Left renal pelvis (tissue), 4 donors: ENCODE data around the gene SHANK2. TPM values are rescaled to one million over a fixed set of nuclear protein-coding genes. Genes with fewer than 3 reads are reported as not detected.

Source experiments
- DNase-seq, 4 donors: peaks; one replicate each; pipeline ENCODE4 v3.0.0-alpha.2; 2013; ENCODE audit warnings: low read depth in 4 of 4, low spot score in 3 of 4
- polyA plus RNA-seq, 4 donors: library from polyadenylated mRNA; unstranded; fragments of 120-200 nt; gene quantifications; one replicate each; pipeline ENCODE4 v1.2.1, GENCODE V29; 2013; ENCODE audit not compliant: insufficient read length in 4 of 4

The SHANK2 gene
- polyA plus RNA-seq, 4 donors, result 4.5 to 36.6 (median 27.4) TPM

DNA sequence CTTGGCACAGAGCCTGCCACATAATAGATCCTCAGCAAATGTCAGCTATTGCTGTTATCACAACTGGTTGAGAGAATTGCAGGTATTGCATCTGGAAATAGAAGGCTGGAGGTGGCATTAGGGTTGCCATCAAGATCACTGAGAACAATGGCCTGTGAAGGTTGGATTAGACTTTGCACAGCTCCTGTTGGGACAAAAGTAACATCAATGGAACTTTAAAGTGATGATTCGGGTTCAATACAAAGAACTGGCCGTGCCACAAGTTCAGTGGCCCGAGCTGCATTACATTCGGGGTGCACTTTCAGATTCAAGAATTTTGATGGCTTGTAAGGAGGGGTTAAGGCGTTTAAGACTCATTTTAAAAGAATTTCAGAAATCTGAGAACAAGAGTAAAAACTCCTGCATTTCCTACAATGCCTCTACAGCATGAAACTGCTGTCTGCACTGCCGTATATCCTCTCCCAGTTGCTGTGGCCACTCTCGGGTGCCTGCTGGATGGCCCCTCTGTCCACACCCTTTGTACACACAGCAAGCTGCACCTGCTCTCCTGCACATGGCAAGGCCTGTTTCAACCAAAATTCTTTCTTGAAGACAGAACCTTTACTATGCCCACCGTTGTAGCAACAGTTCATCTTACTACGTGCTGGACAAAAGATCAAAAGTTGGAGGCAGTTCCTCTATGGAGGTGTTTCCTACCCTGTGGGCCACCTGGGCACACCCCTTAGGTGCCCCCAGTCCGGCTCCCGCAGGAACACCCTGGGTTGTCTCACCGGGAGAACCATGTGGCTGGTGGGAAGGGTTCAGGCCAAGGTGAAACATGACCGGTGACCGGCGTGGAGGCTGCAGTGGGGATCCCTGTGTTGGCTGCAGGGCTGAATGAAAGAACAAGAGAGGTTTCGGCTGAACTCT lies 17.5 kb upstream of the SHANK2 start:
- no peak for DNase-seq

DNA sequence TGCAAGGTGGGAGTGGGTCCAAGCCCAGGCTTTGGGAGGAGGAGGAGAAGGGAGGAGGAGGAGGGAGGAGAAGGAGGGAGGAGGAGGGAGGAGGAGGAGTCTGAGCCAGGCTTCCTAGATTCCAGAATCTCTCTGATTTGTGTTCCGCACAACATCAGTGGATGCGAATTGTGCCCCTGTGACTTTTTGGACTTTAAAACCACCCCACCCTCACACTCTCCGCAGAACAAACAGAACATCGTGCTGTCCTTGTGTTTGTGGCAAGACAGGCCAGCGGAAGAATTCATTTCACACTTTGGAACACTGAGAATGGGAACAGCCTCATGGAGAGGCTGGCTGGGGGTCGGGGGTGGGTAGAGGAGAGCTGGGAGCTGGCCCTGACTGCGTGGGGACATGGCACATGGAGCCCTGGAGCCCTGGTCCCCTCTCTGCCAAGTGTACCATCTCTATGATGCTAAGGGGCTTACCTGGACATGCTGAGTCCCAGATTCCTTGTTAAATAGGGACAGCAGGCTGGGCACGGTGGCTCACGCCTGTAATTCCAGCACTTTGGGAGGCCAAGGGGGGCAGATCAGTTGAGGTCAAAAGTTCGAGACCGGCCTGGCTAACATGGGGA lies 16.4 kb upstream of the SHANK2 start:
- no peak for DNase-seq

DNA sequence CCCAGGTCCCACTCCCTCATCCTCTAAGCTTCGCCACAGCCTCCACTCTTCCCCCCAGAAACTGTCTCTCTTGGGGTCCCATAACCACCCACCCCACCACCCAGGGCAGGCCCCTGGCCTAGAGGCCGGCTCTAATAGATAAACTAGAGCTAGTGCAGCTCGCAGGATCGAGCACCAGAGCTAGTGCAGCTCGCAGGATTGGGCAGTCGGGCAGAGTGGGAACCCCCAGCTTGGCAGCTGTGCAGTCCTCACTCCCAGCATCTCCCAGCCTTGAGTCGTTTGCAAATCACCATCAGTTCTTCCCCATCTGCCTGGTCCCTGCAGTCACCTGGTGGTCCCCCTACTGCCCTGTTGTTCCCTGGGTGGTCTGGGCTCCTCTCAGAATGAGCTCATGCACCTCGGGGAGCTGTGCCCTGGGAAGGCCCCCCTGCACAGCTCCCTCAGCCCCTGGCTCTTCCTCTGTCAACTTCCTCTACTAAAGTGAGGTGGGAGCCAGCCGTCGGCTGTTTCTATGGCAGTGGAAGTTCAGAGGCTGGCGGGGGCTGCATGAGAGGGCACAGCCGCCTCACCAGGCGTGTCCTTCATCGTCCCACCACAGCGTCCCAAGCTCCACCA lies 15.5 kb upstream of the SHANK2 start:
- no peak for DNase-seq

DNA sequence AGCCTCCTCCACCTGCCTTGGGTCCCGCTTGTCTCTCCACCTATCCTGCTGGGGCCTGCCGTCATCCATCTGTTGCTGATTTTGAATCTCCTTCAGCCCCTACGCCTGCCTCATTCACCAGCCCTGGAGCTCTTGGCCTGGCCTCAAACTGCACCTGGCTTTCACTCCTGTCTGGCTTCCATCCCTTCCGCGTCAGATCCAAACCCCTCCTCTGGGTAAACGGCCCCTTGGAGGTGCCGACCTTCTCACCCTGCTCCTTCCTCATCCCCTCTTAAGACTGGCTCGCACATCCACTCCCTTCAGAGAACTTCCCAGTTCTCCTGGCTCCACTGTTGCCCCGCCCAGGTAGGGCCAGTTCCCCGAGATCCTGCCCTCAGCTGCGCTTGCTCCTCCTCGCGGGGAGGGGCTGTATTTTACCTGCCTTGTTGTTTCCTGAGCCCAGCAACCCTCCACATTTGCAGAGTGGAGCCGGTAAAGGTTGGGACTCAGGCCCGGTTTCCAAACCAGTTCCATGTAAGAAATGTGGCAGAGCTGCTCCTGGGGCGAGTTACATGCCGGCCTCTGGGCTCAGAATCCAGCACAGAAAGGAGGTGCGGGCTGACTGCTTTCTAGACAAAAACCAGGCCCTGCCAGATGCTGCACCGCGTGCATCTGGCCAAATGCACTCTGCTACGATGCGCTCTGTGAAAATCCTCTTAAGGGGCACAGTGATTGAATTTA lies 13.9 kb upstream of the SHANK2 start:
- no peak for DNase-seq

DNA sequence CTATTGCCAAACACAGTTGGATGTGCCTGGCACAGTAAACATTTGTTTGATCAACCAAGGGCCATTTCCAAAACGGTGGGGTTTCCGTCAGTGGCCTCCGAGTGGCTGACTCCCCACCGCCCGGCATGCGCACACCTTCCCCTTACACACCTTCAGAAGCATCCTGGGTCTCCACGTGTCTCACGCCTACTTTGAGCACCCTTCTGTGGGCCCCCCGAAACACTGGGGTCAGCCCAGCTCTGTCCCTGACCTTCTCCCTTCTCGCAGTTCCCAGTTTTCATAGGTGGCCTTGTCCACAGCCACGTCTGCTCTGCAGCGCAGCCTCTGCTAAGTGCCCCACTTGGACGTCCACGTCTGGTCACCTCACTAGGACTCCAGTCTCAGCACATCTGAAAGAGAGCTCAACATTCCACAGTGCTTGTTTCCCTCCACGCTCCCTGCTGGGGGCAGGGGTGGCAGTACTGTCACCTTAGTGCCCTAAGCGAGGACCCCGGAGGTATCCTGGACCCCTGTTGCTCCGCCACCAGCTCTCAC lies 13.2 kb upstream of the SHANK2 start:
- no peak for DNase-seq

DNA sequence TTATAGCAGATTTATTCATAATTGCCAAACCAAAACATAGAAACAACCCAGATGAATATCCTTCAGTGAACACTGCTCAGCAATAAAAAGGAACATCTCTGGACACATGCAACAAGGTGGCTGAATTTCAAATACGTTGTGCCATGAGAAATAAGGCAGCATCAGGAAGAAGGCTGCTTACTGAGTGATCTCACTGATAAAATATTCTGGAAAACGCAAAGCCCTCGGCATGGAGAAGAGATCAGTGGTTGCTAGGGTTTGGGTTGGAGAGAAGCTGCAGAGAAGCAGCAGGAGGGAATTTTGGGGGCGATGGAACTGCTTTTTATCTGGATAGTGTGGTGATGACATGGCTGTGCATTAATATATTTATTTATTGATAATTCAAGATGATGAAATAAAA lies 11.0 kb upstream of the SHANK2 start:
- DNase-seq, result no peak

DNA sequence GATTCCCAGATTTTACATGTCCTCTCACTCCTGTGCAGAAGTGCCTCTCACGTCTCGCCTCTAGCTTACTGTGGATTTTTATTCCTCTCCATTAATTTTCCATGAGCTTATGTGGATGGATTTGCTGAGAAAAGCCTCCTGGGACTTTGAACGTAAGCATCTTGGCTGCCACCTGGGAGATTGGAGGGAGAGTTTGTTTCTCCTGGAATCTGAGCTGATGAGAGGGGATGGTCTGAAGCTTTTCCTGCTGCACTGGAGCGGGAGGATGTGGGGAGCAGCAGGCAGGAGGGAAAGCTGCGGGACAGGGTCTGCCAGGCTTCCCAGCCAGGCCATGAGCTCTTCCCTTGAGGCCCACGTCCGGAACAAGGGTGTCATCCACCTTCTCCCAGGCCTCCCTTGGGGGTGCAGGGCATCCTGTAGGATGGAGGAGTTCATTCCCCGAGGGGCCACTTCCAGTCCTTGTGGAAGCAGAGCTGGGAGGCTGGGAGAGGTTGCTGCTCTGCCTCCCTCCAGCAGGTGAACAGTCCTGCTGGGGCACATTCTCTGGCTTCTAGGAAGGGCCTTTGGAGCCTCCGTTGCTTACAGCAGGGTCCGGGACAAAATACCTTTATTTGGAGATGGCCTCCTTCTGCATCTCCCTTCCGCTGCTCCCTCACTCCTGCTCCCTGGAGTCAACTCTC lies 3.6 kb upstream of the SHANK2 start:
- DNase-seq, result no peak

DNA sequence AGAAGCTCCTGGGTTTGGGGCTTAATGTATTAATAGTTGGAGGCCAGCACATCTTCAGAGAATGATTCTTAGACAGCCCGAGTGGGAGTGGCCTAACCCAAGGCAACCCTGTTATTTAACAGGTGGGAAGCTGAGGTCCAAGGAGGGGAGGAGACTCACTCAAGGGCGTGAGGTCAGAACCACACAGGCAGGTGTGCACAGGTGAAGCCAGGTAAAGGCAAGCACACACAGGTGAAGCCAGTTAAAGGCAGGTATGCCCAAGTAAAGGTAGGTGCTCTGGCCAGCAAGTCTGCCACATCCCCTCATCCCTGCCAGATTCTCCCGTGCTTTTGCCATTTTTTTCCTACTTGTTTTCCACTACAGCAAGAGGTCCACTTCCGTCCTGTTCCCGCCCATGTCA lies 2.9 kb upstream of the SHANK2 start:
- no peak for DNase-seq

DNA sequence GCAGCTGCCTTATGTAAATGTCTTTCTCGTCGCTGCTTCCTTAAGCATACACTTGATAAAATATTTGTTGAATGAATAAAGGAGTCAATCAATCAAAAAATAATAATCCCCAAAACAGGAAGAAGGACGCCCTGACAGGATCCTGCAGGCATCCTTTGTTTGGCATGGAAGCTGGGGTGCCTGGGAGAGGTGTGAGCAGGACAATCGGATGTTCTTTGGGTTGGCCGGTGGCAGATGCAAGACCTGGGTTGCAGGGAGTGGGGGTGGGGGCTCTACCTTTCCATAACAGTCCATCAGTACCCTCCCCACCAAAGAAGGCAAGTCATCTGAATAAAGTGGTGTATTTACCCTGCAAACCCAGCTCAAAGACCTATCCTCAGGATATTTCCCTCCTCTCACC lies 1.4 kb upstream of the SHANK2 start:
- DNase-seq, result no peak

DNA sequence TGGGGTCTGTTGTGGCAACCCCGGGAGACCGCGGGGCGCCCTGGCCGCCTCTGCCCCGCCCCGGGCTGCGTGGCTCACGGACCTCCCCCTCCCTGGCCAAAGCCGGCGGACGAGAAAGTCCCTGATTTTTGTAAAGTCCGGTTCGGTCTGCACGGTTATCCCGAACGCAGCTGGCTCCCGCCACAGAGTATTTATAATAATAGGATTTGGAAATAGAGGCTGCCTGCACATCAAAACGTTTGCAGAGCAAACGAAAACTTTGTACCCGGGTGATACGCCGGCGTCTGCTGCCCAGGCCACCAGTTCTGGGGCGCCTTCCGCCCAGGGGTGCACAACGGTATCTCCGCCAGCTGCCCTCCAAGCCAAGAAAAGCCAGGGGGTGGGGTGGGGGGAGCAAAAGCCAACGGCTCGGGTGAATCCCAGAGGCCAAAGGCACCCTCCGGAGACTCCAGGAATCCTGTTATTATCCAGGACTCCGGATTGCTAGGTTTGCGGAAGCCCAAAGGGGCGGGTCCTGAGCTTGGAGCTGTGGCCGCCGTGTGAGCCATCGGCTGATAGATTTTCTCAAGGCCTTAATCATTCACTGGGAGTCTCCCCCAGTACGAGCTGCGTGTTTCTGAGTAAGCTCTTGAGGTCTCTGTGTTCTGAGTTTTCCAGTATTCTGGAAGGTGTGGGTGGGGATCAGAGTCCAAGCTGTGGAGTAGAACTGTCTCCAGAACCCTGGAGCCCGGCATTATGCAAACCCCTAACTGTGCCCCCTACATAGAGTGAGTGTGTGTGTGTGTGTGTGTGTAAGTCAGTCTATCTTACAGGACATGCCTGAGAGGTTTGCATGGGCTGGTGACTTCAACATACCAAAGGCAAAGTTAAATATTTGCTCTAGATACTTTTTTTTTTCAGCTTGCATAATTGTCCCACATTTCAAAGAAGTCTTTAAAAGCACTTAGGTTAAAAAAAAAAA lies 673 bp upstream of the SHANK2 start:
- peak in 3 of 4 donors; percentile 62 to 69 (median 68) for DNase-seq

DNA sequence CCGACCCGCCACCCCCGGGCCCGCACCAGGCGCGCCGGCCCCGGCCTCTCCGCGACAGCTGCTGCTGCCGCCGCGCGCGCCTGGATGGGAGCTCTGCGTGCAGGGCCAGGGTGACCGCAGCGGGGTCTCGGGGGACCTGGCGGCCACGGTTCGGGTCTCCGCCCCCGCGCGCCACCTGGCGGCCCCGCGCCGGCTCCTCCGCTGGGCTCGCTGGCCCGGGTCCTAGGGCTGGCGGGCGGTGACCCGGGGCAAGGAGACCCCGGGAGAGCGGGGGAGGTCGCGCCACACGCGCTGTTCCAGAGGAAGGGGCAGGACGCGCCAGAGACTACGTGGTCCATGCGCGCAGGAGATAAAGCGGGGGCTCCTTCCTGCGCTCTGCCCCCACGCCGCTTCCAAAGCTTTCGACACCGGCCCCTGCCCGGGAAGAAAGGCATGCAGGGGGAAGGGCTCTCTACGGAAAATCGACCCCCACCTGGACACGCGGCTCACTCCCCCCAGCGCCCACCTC lies 562 bp downstream of the SHANK2 start:
- DNase-seq, result no peak

DNA sequence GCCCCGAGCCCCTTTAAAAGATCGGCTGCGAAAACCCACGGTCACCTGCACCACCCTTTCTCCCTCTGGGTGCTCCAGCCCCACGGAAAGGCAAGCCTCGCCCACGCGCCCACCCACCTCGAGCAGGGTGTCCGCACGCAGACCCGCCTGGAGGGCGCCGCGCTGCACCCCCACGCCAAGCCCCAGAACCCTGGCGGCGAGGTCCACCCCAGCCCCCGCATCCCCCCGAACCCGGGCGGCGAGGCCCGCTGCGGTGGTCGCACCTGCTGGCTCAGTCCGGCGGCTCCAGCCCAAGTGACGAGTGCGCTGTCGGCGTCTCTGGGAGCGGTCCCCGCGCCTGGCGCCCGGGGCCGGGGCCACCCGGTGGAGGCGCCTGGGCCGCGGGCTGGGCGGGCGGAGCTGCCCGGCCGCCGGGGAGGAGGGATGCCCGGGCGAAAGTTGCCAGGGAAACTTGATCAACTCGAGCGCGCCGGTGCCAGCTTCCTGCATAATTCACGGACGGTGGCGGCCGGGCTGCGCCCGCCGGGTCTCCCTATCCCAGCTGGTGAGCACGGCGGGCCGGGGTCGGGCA lies 1.1 kb downstream of the SHANK2 start:
- DNase-seq, result no peak

DNA sequence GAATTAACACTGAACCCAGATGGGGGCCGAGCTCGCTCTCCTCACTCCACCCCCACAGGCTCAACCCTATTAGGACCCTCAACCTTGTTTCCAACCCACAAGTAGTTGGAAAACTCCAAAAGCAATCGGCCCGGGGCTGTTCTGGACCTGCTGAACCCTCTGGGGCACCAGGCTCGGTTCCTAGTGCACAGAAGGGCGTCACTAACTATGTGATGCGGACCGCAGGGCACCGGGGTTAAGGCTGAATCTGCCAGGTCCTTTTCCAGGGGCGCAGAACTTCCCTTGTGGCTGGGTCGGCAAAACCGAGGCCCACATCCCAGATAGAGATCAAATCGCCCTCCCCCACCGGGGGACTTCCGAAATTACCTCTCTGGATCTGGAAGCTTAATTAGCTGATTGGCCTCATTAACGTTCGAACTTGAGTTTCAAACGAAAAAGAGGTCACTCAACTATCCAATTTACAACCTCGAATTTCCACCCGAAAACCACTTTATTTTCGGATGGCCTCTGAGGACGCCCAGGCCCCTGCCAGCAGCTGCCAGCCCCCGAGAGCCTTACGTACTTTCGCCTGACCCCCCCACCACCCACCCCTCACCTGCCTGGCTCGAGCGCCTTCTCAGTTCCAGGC lies 1.7 kb downstream of the SHANK2 start:
- no peak for DNase-seq

DNA sequence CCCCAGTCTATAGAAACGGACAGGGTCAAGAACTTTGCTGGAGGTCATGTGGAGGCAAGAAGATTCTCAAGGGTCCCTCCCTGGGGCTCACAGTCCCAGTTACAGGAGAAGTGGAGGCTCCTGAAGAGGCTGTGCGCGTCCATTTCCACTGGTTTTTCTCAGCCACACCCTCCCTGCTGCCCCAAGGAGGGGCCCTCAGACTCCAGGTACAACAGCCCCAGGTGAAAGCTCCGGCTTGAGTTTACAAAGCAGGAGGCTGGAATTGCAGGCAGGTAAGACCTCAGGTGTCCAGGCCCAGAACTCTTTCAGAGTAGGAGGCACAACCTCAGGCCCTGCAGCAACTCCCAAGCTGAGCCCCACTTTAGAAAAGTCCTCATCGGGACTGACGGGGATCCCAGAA lies 3.1 kb downstream of the SHANK2 start:
- no peak for DNase-seq

DNA sequence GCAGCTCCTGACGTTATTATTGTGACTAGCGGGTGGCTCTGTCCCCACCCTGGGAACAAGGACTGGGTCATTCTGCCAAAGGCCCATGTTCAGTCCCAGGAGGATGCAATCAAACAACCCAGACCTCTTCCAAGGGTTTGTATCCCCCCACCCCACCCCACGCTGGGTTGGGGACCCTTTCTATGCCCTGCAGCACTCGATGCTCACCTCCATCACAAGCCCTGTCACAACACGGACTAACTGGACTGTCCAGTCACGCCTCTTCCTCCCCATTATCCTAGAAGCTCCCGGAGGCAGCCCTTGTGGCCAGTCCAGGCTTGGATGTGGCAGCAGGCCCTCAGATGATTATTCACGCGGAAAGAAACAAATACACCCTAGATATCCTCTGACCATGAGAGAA lies 3.7 kb downstream of the SHANK2 start:
- no peak for DNase-seq

DNA sequence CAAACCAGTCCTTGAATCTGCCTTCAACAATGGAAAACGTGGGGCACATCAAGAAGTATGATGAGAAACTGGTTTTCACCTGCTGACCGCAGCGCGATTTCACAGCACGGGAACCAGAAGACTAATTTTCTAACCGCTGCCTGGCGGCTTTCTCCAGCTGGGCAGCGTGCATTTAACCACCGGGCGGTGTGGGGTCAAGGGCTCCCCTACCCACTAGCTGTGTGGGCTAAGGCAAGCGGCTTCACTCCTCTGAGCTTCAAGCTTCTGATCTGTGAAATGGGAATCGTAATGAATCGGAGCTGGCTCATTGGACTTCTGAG lies 4.2 kb downstream of the SHANK2 start:
- no peak for DNase-seq

DNA sequence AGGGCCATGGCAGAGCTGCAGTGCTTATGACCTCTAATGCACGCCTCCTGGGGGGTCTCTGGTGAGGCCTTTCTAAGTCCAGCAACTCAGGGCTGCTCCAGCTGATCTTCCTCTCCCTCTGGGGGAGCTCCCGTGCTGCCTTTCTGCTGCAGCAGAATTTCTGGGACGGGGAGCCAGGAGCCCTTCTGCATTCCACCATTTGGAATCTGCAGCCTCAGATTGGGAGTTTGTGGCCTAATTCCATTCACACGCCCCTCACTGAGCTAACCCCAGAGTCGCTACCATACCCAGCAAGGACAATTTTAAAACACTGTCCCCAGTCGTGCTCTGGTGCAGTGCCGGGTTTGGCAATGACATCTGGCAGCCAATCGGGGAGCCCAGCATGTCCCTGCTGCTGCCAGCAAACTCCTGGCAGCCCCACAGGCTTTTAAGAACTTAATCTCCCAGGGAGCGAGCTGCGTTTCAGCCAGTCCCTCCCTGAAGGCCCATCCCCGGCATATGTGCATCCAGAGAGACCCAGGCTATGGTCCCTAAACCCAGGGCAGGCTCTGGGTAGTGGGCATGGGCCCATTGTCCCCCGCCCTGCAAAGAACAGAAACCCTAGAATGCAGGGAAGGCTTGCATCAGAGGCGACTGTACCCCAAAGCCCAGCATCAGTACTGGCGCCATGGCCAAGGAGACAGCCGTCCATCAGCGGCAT lies 4.7 kb downstream of the SHANK2 start:
- DNase-seq, result no peak

DNA sequence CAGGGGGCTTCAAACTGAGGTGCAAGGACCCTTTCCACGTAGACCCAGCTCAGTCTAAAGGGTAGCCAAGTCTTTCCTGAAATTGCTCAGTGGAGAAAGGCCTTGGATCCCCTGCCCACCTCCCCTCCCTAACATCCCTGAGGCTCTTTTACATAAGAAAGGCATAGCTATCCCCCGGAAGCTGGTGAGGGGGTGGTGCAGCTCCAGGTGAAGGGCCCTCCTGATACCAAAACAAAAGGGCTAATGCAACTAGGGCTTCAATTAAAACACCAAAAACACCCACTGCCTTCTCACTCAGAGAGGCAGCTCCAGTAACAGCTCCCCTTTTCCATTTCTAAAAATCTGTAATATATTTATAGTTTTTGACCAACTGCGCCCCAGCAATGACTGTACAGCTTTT lies 5.8 kb downstream of the SHANK2 start:
- no peak for DNase-seq
